Fibroblast of mammary gland (primary cell): Measurements from ENCODE around the gene BRME1.

ENCODE experiments used
- DNase-seq: peaks from one replicate; pipeline ENCODE4 v3.0.0-alpha.2; 2010; ENCODE audit warnings: low read depth
- H3K4me3 ChIP-seq: 2 replicates; pipeline ENCODE4 v1.5.1; 2011; ENCODE audit warnings: low read depth, mild to moderate bottlenecking, low read length, moderate library complexity; ENCODE audit not compliant: control insufficient read depth
- CTCF ChIP-seq: conservative IDR thresholded peaks from 2 replicates; pipeline ENCODE4 v1.5.1; 2011; ENCODE audit warnings: low read depth, low read length, inconsistent platforms; ENCODE audit not compliant: control insufficient read depth, insufficient read depth

BRME1 gene

GRCh38 chr19:13850910-13851733, 54.8 kb downstream of the BRME1 start:
- peak overlapping the region; percentile 39 for H3K4me3 ChIP-seq
- TF ChIP-seq CTCF, result no peak
- peak; percentile 91 for DNase-seq

GRCh38 chr19:13849991-13850909, 55.7 kb downstream of the BRME1 start:
- no peak for TF ChIP-seq CTCF
- peak overlapping the region; percentile 39 for H3K4me3 ChIP-seq
- DNase-seq, result peak; percentile 62

- DNase-seq, result no peak
- no peak for TF ChIP-seq CTCF
- no peak overlapping the region for H3K4me3 ChIP-seq
Observed at GRCh38 chr19:13848798-13849676, 56.9 kb downstream of the BRME1 start.

GRCh38 chr19:13848340-13848677, 57.6 kb downstream of the BRME1 start:
- DNase-seq, result no peak
- no peak overlapping the region for H3K4me3 ChIP-seq
- no peak for TF ChIP-seq CTCF

- H3K4me3 ChIP-seq, result peak overlapping the region; percentile 50
- DNase-seq, result peak; percentile 87
- no peak for TF ChIP-seq CTCF
Observed at GRCh38 chr19:13847407-13848339, 58.2 kb downstream of the BRME1 start.
